Eye (tissue), 1 donor: ENCODE data around the gene FRMPD1.

Source experiments
- DNase-seq: peaks from one replicate; pipeline ENCODE4 v3.0.0-alpha.2; 2015

FRMPD1 gene

GRCh38 chr9:37787059-37787458, 136.3 kb downstream of the FRMPD1 start:
- no peak for DNase-seq

GRCh38 chr9:37788332-37788731, 137.6 kb downstream of the FRMPD1 start:
- no peak for DNase-seq

GRCh38 chr9:37790096-37790495, 139.3 kb downstream of the FRMPD1 start:
- DNase-seq, result no peak

GRCh38 chr9:37792122-37792521, 141.4 kb downstream of the FRMPD1 start:
- no peak for DNase-seq

GRCh38 chr9:37796232-37796631, 145.5 kb downstream of the FRMPD1 start:
- no peak for DNase-seq
